HepG2 (cell line): ENCODE results near the gene A3GALT2. TPM values are rescaled to one million over a fixed set of nuclear protein-coding genes. Genes with fewer than 3 reads are reported as not detected.

Experiments used
- ATF7 ChIP-seq, 2 experiments: fragments of 450-650 bp in 1 of 2; sonication (generic) in 1 of 2; formaldehyde crosslinking in 1 of 2; IDR thresholded peaks; 2 replicates each; pipeline versions ENCODE4 v1.4.0 to v1.6.1; 2016 to 2020; ENCODE audit warnings: antibody characterized with exemption in 1 of 2, mild to moderate bottlenecking in 1 of 2, missing genetic modification reagents in 1 of 2
- BRCA1 ChIP-seq: sonication (generic); formaldehyde crosslinking; IDR thresholded peaks from 2 replicates; pipeline ENCODE4 v1.4.0; 2020; ENCODE audit warnings: missing genetic modification reagents
- CEBPG ChIP-seq: IDR thresholded peaks from 2 replicates; pipeline ENCODE4 v1.6.1; 2016
- CENPT ChIP-seq: sonication (generic); formaldehyde crosslinking; IDR thresholded peaks from 2 replicates; pipeline ENCODE4 v1.8.0; 2022; ENCODE audit warnings: low read depth, mild to moderate bottlenecking, moderate library complexity, missing genetic modification reagents
- FIP1L1 ChIP-seq: fragments of 200-400 bp; formaldehyde crosslinking; IDR thresholded peaks from 2 replicates; pipeline ENCODE4 v1.6.1; 2018; ENCODE audit warnings: low read depth, mild to moderate bottlenecking, low read length, moderate library complexity, borderline replicate concordance; ENCODE audit not compliant: insufficient read depth
- FOSL2 ChIP-seq: sonication (generic); formaldehyde crosslinking; IDR thresholded peaks from 2 replicates; pipeline ENCODE4 v1.4.0; 2020; ENCODE audit warnings: missing genetic modification reagents
- GATAD1 ChIP-seq: IDR thresholded peaks from 2 replicates; pipeline ENCODE4 v1.6.1; 2016; ENCODE audit warnings: missing genetic modification reagents, missing compliant biosample characterization
- HCFC1 ChIP-seq: fragments of 150-350 bp; IDR thresholded peaks from 2 replicates; pipeline ENCODE4 v1.6.1; 2014; ENCODE audit warnings: low read depth, low read length
- HNF1B ChIP-seq: sonication (generic); formaldehyde crosslinking; IDR thresholded peaks from 2 replicates; pipeline ENCODE4 v1.5.1; 2020; ENCODE audit warnings: mild to moderate bottlenecking, moderate library complexity, missing genetic modification reagents
- MTA1 ChIP-seq: sonication (generic); formaldehyde crosslinking; IDR thresholded peaks from 2 replicates; pipeline ENCODE4 v1.4.0; 2020; ENCODE audit warnings: missing genetic modification reagents, mild to moderate bottlenecking, borderline replicate concordance
- NFKB2 ChIP-seq: sonication (generic); formaldehyde crosslinking; IDR thresholded peaks from 2 replicates; pipeline ENCODE4 v1.4.0; 2020; ENCODE audit warnings: missing genetic modification reagents, borderline replicate concordance
- REL ChIP-seq: sonication (generic); formaldehyde crosslinking; conservative IDR thresholded peaks from 2 replicates; pipeline ENCODE4 v1.8.0; 2022; ENCODE audit warnings: mild to moderate bottlenecking, missing genetic modification reagents, moderate library complexity
- ZNF232 ChIP-seq: sonication (generic); formaldehyde crosslinking; IDR thresholded peaks from 2 replicates; pipeline ENCODE4 v1.4.0; 2020; ENCODE audit warnings: missing genetic modification reagents, borderline replicate concordance
- ZNF441 ChIP-seq: sonication (generic); formaldehyde crosslinking; IDR thresholded peaks from 2 replicates; pipeline ENCODE4 v1.7.0; 2021; ENCODE audit warnings: missing genetic modification reagents, borderline replicate concordance
- ZXDC ChIP-seq: sonication (generic); formaldehyde crosslinking; IDR thresholded peaks from 2 replicates; pipeline ENCODE4 v1.5.0; 2020; ENCODE audit warnings: mild to moderate bottlenecking, missing genetic modification reagents
- polyA plus RNA-seq, 8 experiments: library from polyadenylated mRNA; depleted of rRNA in 3 of 8; stranded (reverse) in 7 of 8; unstranded in 1 of 8; fragments of >200 nt; fragmentation: Illumina TruSeq in 4 of 8; extraction: Trizol in 4 of 8; gene quantifications; 2 replicates each; pipeline versions ENCODE4 v1.2.1 to v1.2.3, GENCODE V29; 2011 to 2016; ENCODE audit warnings: low read depth in 4 of 8, missing spikeins in 1 of 8, mixed read lengths in 1 of 8; ENCODE audit not compliant: insufficient read depth in 1 of 8
- total RNA-seq, 5 experiments: library from RNA; depleted of rRNA; stranded (reverse); fragments of >200 nt; fragmentation: Illumina TruSeq; extraction: Trizol; gene quantifications; 2 replicates each; pipeline ENCODE4 v1.2.3, GENCODE V29; 2016; ENCODE audit warnings: low read depth in 1 of 5
- TF ChIP-seq, protein P1 (sequence below): IDR thresholded peaks from 2 replicates; pipeline ENCODE4 v1.6.1; 2016; ENCODE audit warnings: low read depth, missing genetic modification reagents, missing compliant biosample characterization

The A3GALT2 gene
- total and polyA plus RNA-seq, 2 of the 13 experiments (the other 11 are each of a cell fraction or from before 2014, with no cell fraction given) = not detected

GRCh38 chr1:33342041-33342723 lies 21.3 kb upstream of the A3GALT2 start (continued):
- 0 out of 2 replicates have a peak, but pooled peaks have one; percentile 50 for TF ChIP-seq BRCA1
- TF ChIP-seq GATAD1 = peak; percentile 76
- peak; percentile 77 for TF ChIP-seq MTA1 (CRISPR knock-in tag)
- TF ChIP-seq CEBPG = peak; percentile 60
- TF ChIP-seq, protein P1, sequence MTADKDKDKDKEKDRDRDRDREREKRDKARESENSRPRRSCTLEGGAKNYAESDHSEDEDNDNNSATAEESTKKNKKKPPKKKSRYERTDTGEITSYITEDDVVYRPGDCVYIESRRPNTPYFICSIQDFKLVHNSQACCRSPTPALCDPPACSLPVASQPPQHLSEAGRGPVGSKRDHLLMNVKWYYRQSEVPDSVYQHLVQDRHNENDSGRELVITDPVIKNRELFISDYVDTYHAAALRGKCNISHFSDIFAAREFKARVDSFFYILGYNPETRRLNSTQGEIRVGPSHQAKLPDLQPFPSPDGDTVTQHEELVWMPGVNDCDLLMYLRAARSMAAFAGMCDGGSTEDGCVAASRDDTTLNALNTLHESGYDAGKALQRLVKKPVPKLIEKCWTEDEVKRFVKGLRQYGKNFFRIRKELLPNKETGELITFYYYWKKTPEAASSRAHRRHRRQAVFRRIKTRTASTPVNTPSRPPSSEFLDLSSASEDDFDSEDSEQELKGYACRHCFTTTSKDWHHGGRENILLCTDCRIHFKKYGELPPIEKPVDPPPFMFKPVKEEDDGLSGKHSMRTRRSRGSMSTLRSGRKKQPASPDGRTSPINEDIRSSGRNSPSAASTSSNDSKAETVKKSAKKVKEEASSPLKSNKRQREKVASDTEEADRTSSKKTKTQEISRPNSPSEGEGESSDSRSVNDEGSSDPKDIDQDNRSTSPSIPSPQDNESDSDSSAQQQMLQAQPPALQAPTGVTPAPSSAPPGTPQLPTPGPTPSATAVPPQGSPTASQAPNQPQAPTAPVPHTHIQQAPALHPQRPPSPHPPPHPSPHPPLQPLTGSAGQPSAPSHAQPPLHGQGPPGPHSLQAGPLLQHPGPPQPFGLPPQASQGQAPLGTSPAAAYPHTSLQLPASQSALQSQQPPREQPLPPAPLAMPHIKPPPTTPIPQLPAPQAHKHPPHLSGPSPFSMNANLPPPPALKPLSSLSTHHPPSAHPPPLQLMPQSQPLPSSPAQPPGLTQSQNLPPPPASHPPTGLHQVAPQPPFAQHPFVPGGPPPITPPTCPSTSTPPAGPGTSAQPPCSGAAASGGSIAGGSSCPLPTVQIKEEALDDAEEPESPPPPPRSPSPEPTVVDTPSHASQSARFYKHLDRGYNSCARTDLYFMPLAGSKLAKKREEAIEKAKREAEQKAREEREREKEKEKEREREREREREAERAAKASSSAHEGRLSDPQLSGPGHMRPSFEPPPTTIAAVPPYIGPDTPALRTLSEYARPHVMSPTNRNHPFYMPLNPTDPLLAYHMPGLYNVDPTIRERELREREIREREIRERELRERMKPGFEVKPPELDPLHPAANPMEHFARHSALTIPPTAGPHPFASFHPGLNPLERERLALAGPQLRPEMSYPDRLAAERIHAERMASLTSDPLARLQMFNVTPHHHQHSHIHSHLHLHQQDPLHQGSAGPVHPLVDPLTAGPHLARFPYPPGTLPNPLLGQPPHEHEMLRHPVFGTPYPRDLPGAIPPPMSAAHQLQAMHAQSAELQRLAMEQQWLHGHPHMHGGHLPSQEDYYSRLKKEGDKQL (CRISPR knock-in tag) = peak; percentile 91
- 0 out of 2 replicates have a peak, but pooled peaks have one; percentile 70 for TF ChIP-seq REL (CRISPR knock-in tag)
- peak; percentile 98 for TF ChIP-seq HNF1B (CRISPR knock-in tag)
- no peak for TF ChIP-seq CENPT (CRISPR knock-in tag)
- peak; percentile 75; the same call in 1 of the 2 replicates for TF ChIP-seq NFKB2
- TF ChIP-seq ZNF232 = 0 out of 2 replicates have a peak, but pooled peaks have one; percentile 30
- no peak for TF ChIP-seq ZXDC (CRISPR knock-in tag)
- TF ChIP-seq ATF7 (IDR thresholded peaks at IDR 0.05) = no peak
- TF ChIP-seq ATF7 (CRISPR knock-in tag; IDR thresholded peaks at IDR 0.05) = peak; percentile 64; the same call in 1 of the 2 replicates
- TF ChIP-seq ZNF441 (CRISPR knock-in tag) = peak; percentile 77; the same call in 1 of the 2 replicates
- TF ChIP-seq FIP1L1 = peak; percentile 87; the same call in 1 of the 2 replicates
- TF ChIP-seq FOSL2 = peak; percentile 98
- no peak for TF ChIP-seq HCFC1
